MM.1S (cell line): Measurements from ENCODE around the gene AGO3.

ENCODE experiments used
- DNase-seq: peaks from one replicate; pipeline ENCODE4 v3.0.0-alpha.2; 2015
- H2AFZ ChIP-seq: fragments of 300-600 bp; sonication (generic); 2 replicates; pipeline ENCODE4 v1.6.0; 2016; ENCODE audit warnings: antibody characterized with exemption, low read length
- H3F3A ChIP-seq: fragments of 300-600 bp; sonication (generic); 2 replicates; pipeline ENCODE4 v1.6.1; 2016; ENCODE audit warnings: mild to moderate bottlenecking, antibody characterized with exemption, low read length, moderate library complexity, mixed read lengths; ENCODE audit not compliant: insufficient read depth
- H3K27ac ChIP-seq: fragments of 300-600 bp; sonication (generic); 2 replicates; pipeline ENCODE4 v1.5.1; 2016; ENCODE audit warnings: mild to moderate bottlenecking, low read length
- H3K27me3 ChIP-seq: fragments of 300-600 bp; sonication (generic); replicated peaks from 2 replicates; pipeline ENCODE4 v1.6.0; 2016; ENCODE audit warnings: low read length; ENCODE audit not compliant: insufficient read depth
- H3K36me3 ChIP-seq: fragments of 300-600 bp; sonication (generic); replicated peaks from 2 replicates; pipeline ENCODE4 v1.6.1; 2016; ENCODE audit warnings: mild to moderate bottlenecking, low read length, mixed read lengths; ENCODE audit not compliant: insufficient read depth
- H3K4me1 ChIP-seq: fragments of 300-600 bp; sonication (generic); 2 replicates; pipeline ENCODE4 v1.6.1; 2016; ENCODE audit warnings: low read length, mixed read lengths
- H3K4me2 ChIP-seq: fragments of 300-600 bp; sonication (generic); 2 replicates; pipeline ENCODE4 v1.6.0; 2016; ENCODE audit warnings: low read depth, low read length
- H3K4me3 ChIP-seq: fragments of 300-600 bp; sonication (generic); 2 replicates; pipeline ENCODE4 v1.5.1; 2016; ENCODE audit warnings: low read length, mixed read lengths
- H3K79me2 ChIP-seq: fragments of 300-600 bp; sonication (generic); 2 replicates; pipeline ENCODE4 v1.6.1; 2016; ENCODE audit warnings: mixed run types, low read length, mixed read lengths
- H3K9ac ChIP-seq: fragments of 300-600 bp; sonication (generic); 2 replicates; pipeline ENCODE4 v1.6.1; 2016; ENCODE audit warnings: low read length, mixed read lengths
- H3K9me2 ChIP-seq: fragments of 300-600 bp; sonication (generic); replicated peaks from 2 replicates; pipeline ENCODE4 v1.6.1; 2016; ENCODE audit warnings: mild to moderate bottlenecking, low read length, mixed read lengths; ENCODE audit not compliant: insufficient read depth
- H3K9me3 ChIP-seq: fragments of 300-600 bp; sonication (generic); replicated peaks from 2 replicates; pipeline ENCODE4 v1.6.1; 2016; ENCODE audit warnings: mild to moderate bottlenecking, low read length, mixed read lengths; ENCODE audit not compliant: insufficient read depth
- H4K20me1 ChIP-seq: fragments of 300-600 bp; sonication (generic); 2 replicates; pipeline ENCODE4 v1.6.1; 2016; ENCODE audit warnings: mild to moderate bottlenecking, low read length, moderate library complexity, mixed read lengths; ENCODE audit not compliant: insufficient read depth
- CTCF ChIP-seq: fragments of 300-600 bp; sonication (generic); IDR thresholded peaks from 2 replicates; pipeline ENCODE4 v1.5.1; 2016; ENCODE audit warnings: antibody characterized with exemption, low read length, mixed read lengths
- EZH2 ChIP-seq: fragments of 300-600 bp; sonication (generic); optimal IDR thresholded peaks from 2 replicates; pipeline ENCODE3; 2017; ENCODE audit warnings: low read depth, mild to moderate bottlenecking, antibody characterized with exemption, low read length, mixed read lengths
- EZH2phosphoT487 ChIP-seq: fragments of 300-600 bp; sonication (generic); IDR thresholded peaks from 2 replicates; pipeline ENCODE4 v1.6.1; 2018; ENCODE audit warnings: antibody characterized with exemption, low read length

The AGO3 gene

GRCh38 chr1:36114371-36114770 lies 183.5 kb downstream of the AGO3 start:
- Histone ChIP-seq H3K79me2 (no peaks in the 10 kb centered on the region), H3K9me3 (no peaks in the 10 kb centered on the region), H3K9me2 (no peaks in the 10 kb centered on the region), H3K36me3 (no peaks in the 10 kb centered on the region), H3K4me3 (no peak overlapping the region), H3K27me3 (no peaks in the 10 kb centered on the region), H3K9ac (no peak overlapping the region), H4K20me1 (no peaks in the 10 kb centered on the region), H3K4me2 (no peak overlapping the region), H3F3A (no peaks in the 10 kb centered on the region), H3K27ac (no peak overlapping the region), H3K4me1 (no peaks in the 10 kb centered on the region), H2AFZ (no peak overlapping the region)
- no peak for TF ChIP-seq EZH2
- TF ChIP-seq EZH2phosphoT487 = no peak
- no peak for TF ChIP-seq CTCF
- no peak for DNase-seq

GRCh38 chr1:36115200-36115669 lies 184.3 kb downstream of the AGO3 start:
- H3K9me3 ChIP-seq = no peaks in the 10 kb centered on the region
- H3K4me1 ChIP-seq = no peaks in the 10 kb centered on the region
- no peak for DNase-seq
- no peak overlapping the region for H2AFZ ChIP-seq
- TF ChIP-seq CTCF (no peak), EZH2phosphoT487 (no peak), EZH2 (no peak)
- no peaks in the 10 kb centered on the region for H3K36me3 ChIP-seq
- H3F3A ChIP-seq = no peaks in the 10 kb centered on the region
- no peak overlapping the region for H3K4me3 ChIP-seq
- H3K27ac ChIP-seq = no peak overlapping the region
- H3K79me2 ChIP-seq = no peaks in the 10 kb centered on the region
- H3K9ac ChIP-seq = no peak overlapping the region
- H3K4me2 ChIP-seq = no peak overlapping the region
- H3K27me3 ChIP-seq = no peaks in the 10 kb centered on the region
- H3K9me2 ChIP-seq = no peaks in the 10 kb centered on the region
- H4K20me1 ChIP-seq = no peaks in the 10 kb centered on the region

GRCh38 chr1:36115931-36116330 lies 185.0 kb downstream of the AGO3 start:
- no peaks in the 10 kb centered on the region for H3K79me2 ChIP-seq
- no peak for DNase-seq
- H3K27ac ChIP-seq = no peak overlapping the region
- H3K4me3 ChIP-seq = no peak overlapping the region
- H2AFZ ChIP-seq = no peak overlapping the region
- no peaks in the 10 kb centered on the region for H3K27me3 ChIP-seq
- TF ChIP-seq EZH2phosphoT487 = no peak
- H3K4me2 ChIP-seq = no peak overlapping the region
- no peaks in the 10 kb centered on the region for H4K20me1 ChIP-seq
- no peaks in the 10 kb centered on the region for H3K9me2 ChIP-seq
- no peaks in the 10 kb centered on the region for H3K4me1 ChIP-seq
- no peaks in the 10 kb centered on the region for H3F3A ChIP-seq
- no peaks in the 10 kb centered on the region for H3K36me3 ChIP-seq
- H3K9me3 ChIP-seq = no peaks in the 10 kb centered on the region
- H3K9ac ChIP-seq = no peak overlapping the region

- Histone ChIP-seq H3K9ac (no peak overlapping the region), H3K4me3 (no peak overlapping the region), H3K36me3 (no peaks in the 10 kb centered on the region), H3K27ac (no peak overlapping the region), H3K9me2 (no peaks in the 10 kb centered on the region), H3K79me2 (no peaks in the 10 kb centered on the region), H3F3A (no peaks in the 10 kb centered on the region), H3K9me3 (no peaks in the 10 kb centered on the region), H3K4me1 (no peaks in the 10 kb centered on the region), H3K4me2 (no peak overlapping the region), H4K20me1 (no peaks in the 10 kb centered on the region), H2AFZ (no peak overlapping the region), H3K27me3 (no peaks in the 10 kb centered on the region)
- no peak for DNase-seq
- no peak for TF ChIP-seq EZH2
- no peak for TF ChIP-seq CTCF
- TF ChIP-seq EZH2phosphoT487 = no peak
These were observed 186.0 kb downstream of the AGO3 start for GRCh38 chr1:36116901-36117300.
